Measurements from ENCODE around the gene DNM3. TPM values are rescaled to one million over a fixed set of nuclear protein-coding genes. Genes with fewer than 3 reads are reported as not detected.

DNM3 gene
- polyA plus RNA-seq, 4 donors = 0.67 to 1.2 (median 0.99) TPM; not detected in 1

DNA sequence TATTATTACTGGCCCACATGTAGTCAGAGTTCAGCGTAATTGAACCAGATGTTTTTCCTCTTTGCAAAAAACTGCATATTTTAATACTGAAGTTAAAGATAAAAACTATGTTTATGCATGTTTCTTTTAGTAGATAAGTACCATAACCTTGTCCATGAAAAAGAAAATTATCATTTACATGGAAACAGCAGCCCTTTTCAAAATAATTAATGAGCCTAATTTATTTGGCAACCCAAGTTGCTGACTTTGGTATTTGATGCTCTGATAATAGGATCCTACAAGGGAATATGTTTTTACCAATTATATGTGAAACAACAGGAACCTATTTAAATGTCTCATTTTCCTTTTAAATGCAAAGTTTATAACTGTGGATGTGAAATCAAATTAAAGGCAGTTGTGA lies 297.9 kb downstream of the DNM3 start:
- Histone ChIP-seq H3K36me3 (ENCODE audit: control insufficient read depth in 3 of 3, insufficient read depth in 2 of 3, low read depth in 1 of 3, low read length in 3 of 3) (no peaks in the 10 kb centered on the region), H3K4me3 (ENCODE audit: low read depth in 1 of 3, low read length in 3 of 3) (no peak overlapping the region), H3K27ac (ENCODE audit: low read depth in 1 of 3, low read length in 2 of 3) (no peak overlapping the region), H3K27me3 (ENCODE audit: control insufficient read depth in 3 of 3, insufficient read depth in 3 of 3, low read length in 3 of 3) (no peaks in the 10 kb centered on the region), H3K4me1 (ENCODE audit: control insufficient read depth in 3 of 3, insufficient read depth in 2 of 3, low read depth in 1 of 3, low read length in 2 of 3) (no peaks in the 10 kb centered on the region), H3K9me3 (ENCODE audit: control insufficient read depth in 2 of 2, insufficient read depth in 1 of 2, low read depth in 1 of 2, low read length in 1 of 2) (no peaks in the 10 kb centered on the region)
- no peak for DNase-seq
- WGBS, 3 donors = 74 to 89% (median 78%) methylated on average over 1 of the region's 1 CpG
- no peak for FAIRE-seq

DNA sequence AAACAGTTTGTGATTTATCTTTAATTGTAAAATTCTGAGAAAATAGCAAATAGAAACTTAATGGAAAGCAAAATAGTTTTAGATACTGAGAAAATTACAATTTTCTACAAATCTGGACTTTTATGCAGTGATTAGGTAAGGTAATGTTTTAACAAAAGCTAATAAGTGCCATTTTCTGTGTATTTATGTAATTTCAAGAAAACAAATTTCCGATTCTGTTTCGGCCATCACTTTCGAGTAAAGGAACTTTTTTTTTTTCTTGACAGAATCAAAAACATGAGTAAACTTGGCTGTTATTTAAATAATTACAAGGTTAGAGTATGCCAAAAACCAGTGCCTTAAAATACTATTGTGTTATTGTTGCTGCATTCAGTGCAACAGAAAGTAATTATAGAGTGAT lies 298.8 kb downstream of the DNM3 start:
- WGBS, 3 donors = 72 to 90% (median 83%) methylated on average over 3 of the region's 3 CpGs
- H3K4me3 ChIP-seq (ENCODE audit: low read depth in 1 of 3, low read length in 3 of 3) = no peak overlapping the region
- H3K9me3 ChIP-seq (ENCODE audit: control insufficient read depth in 2 of 2, insufficient read depth in 1 of 2, low read depth in 1 of 2, low read length in 1 of 2) = no peaks in the 10 kb centered on the region
- H3K36me3 ChIP-seq (ENCODE audit: control insufficient read depth in 3 of 3, insufficient read depth in 2 of 3, low read depth in 1 of 3, low read length in 3 of 3) = no peaks in the 10 kb centered on the region
- no peaks in the 10 kb centered on the region for H3K27me3 ChIP-seq (ENCODE audit: control insufficient read depth in 3 of 3, insufficient read depth in 3 of 3, low read length in 3 of 3)
- no peak for DNase-seq
- FAIRE-seq = no peak
- peak overlapping the region in 1 of 3 donors; percentile 4 for H3K27ac ChIP-seq (ENCODE audit: low read depth in 1 of 3, low read length in 2 of 3)
- H3K4me1 ChIP-seq (ENCODE audit: control insufficient read depth in 3 of 3, insufficient read depth in 2 of 3, low read depth in 1 of 3, low read length in 2 of 3) = no peaks in the 10 kb centered on the region

DNA sequence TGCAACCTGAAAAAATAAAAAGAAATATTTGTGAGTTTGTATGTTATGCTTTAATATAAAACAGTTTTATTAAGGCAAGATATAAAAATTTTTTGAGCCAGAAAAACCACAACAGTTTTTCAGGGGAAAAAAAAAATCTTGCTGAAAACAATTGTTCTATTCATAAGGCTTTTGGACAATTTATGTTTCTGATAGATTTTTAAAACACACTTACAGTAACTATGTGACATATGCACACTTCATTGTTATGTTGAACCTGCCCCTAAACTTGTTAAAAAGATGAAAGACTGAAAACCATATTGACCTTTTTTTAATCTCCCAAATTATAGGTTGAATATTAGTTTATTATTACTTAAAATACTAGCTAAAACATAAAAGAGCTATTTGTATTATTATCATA lies 299.3 kb downstream of the DNM3 start:
- no peak overlapping the region for H3K4me3 ChIP-seq (ENCODE audit: low read depth in 1 of 3, low read length in 3 of 3)
- no peaks in the 10 kb centered on the region for H3K27me3 ChIP-seq (ENCODE audit: control insufficient read depth in 3 of 3, insufficient read depth in 3 of 3, low read length in 3 of 3)
- no peaks in the 10 kb centered on the region for H3K4me1 ChIP-seq (ENCODE audit: control insufficient read depth in 3 of 3, insufficient read depth in 2 of 3, low read depth in 1 of 3, low read length in 2 of 3)
- no peak for DNase-seq
- no peaks in the 10 kb centered on the region for H3K36me3 ChIP-seq (ENCODE audit: control insufficient read depth in 3 of 3, insufficient read depth in 2 of 3, low read depth in 1 of 3, low read length in 3 of 3)
- FAIRE-seq = peak; percentile 15
- H3K27ac ChIP-seq (ENCODE audit: low read depth in 1 of 3, low read length in 2 of 3) = peak overlapping the region in 1 of 3 donors; percentile 4
- no peaks in the 10 kb centered on the region for H3K9me3 ChIP-seq (ENCODE audit: control insufficient read depth in 2 of 2, insufficient read depth in 1 of 2, low read depth in 1 of 2, low read length in 1 of 2)

DNA sequence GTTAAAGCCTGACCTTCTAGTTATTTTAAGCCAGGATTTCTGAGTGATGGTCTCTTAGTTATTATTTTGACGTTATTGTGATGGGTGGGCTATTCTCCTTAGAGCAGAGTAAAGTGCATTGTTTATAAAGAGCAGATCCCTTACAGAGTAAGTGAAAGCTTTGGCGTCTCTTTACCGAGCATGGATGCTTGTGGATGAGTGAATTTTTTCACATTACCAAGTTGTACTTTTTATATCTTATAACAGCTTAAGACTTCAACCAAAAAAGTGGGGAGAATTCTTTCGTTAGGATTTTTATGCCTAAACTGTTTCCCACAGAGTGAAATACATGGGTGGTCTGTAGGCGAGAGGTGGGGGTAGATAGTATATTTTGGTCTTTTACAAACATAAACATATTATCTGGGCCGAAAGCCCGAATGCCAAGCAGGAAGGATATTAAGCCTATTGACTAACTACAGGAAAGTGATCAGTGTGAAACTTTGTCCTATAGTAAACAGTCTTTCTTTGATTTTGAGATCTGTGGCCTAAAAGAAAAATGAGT lies 300.1 kb downstream of the DNM3 start:
- DNase-seq = no peak
- peak overlapping the region in 2 of 3 donors; percentile 35 to 64 for H3K27ac ChIP-seq (ENCODE audit: low read depth in 1 of 3, low read length in 2 of 3)
- FAIRE-seq = no peak
- WGBS, 3 donors = 50 to 81% (median 80%) methylated on average over 7 of the region's 7 CpGs
- H3K27me3 ChIP-seq (ENCODE audit: control insufficient read depth in 3 of 3, insufficient read depth in 3 of 3, low read length in 3 of 3) = no peaks in the 10 kb centered on the region
- no peaks in the 10 kb centered on the region for H3K9me3 ChIP-seq (ENCODE audit: control insufficient read depth in 2 of 2, insufficient read depth in 1 of 2, low read depth in 1 of 2, low read length in 1 of 2)
- H3K36me3 ChIP-seq (ENCODE audit: control insufficient read depth in 3 of 3, insufficient read depth in 2 of 3, low read depth in 1 of 3, low read length in 3 of 3) = no peaks in the 10 kb centered on the region
- H3K4me1 ChIP-seq (ENCODE audit: control insufficient read depth in 3 of 3, insufficient read depth in 2 of 3, low read depth in 1 of 3, low read length in 2 of 3) = no peaks in the 10 kb centered on the region
- H3K4me3 ChIP-seq (ENCODE audit: low read depth in 1 of 3, low read length in 3 of 3) = peak overlapping the region in 1 of 3 donors; percentile 26

DNA sequence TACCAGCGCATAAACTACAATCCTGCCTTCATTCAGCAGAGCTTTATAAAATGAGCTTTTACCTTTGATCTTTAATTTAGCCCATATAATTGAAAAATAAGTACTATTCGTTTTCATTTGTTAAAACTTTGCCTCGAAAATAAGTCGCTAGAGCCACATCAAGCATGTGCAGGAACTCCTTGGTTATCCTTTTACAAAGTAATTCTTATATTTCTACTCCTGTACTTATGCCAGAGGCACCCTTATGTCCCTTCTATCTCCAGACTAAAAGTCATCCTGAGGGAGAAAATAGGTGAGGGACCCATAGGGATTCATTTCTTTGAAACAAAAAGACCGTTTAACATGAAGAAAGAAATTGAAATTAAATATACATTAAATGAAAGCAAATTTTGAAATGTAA lies 301.0 kb downstream of the DNM3 start:
- peak overlapping the region in 1 of 3 donors; percentile 37 for H3K4me3 ChIP-seq (ENCODE audit: low read depth in 1 of 3, low read length in 3 of 3)
- 64 to 82% (median 81%) methylated on average over 5 of the region's 5 CpGs for WGBS, 3 donors
- no peaks in the 10 kb centered on the region for H3K9me3 ChIP-seq (ENCODE audit: control insufficient read depth in 2 of 2, insufficient read depth in 1 of 2, low read depth in 1 of 2, low read length in 1 of 2)
- FAIRE-seq (no peak), DNase-seq (no peak)
- no peaks in the 10 kb centered on the region for H3K4me1 ChIP-seq (ENCODE audit: control insufficient read depth in 3 of 3, insufficient read depth in 2 of 3, low read depth in 1 of 3, low read length in 2 of 3)
- H3K36me3 ChIP-seq (ENCODE audit: control insufficient read depth in 3 of 3, insufficient read depth in 2 of 3, low read depth in 1 of 3, low read length in 3 of 3) = no peaks in the 10 kb centered on the region
- peak overlapping the region in 1 of 3 donors; percentile 60 for H3K27ac ChIP-seq (ENCODE audit: low read depth in 1 of 3, low read length in 2 of 3)
- no peaks in the 10 kb centered on the region for H3K27me3 ChIP-seq (ENCODE audit: control insufficient read depth in 3 of 3, insufficient read depth in 3 of 3, low read length in 3 of 3)

DNA sequence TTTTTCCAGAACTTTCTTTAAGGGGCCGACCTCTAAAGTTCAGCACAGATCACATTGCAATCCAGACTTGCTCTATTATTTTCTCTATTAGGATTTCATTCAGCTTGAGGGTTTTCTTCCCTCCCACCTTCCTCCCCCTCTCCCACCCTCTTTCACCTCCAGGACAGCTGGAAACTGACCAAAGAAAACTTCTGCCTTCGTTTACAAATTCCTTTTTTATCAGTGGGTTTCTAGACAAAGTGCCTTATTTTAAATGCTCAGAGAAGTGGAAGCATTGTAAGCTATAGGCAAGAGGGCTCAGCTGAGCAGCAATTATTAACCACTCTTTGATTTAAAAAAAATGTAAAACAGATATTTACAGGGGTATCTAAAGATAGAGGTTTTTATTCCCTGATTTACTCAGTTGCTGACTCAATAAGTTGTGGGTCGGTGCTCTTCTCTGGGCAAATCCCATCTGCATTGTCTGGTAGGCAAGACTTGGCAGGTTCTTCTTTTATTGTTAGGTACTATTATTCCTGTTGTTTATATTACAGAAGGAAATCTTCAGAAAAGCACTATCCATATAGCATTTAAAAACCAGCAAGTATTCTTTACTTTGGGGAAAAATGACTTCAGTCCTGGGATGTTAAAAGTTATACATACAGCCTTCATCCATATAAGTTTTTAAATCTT lies 302.2 kb downstream of the DNM3 start:
- Histone ChIP-seq H3K9me3 (ENCODE audit: control insufficient read depth in 2 of 2, insufficient read depth in 1 of 2, low read depth in 1 of 2, low read length in 1 of 2) (no peaks in the 10 kb centered on the region), H3K27me3 (ENCODE audit: control insufficient read depth in 3 of 3, insufficient read depth in 3 of 3, low read length in 3 of 3) (no peaks in the 10 kb centered on the region), H3K36me3 (ENCODE audit: control insufficient read depth in 3 of 3, insufficient read depth in 2 of 3, low read depth in 1 of 3, low read length in 3 of 3) (no peaks in the 10 kb centered on the region), H3K4me1 (ENCODE audit: control insufficient read depth in 3 of 3, insufficient read depth in 2 of 3, low read depth in 1 of 3, low read length in 2 of 3) (no peaks in the 10 kb centered on the region), H3K27ac (ENCODE audit: low read depth in 1 of 3, low read length in 2 of 3) (peak overlapping the region in 2 of 3 donors; percentile 72 to 90), H3K4me3 (ENCODE audit: low read depth in 1 of 3, low read length in 3 of 3) (peak overlapping the region in 2 of 3 donors; percentile 35 to 65)
- DNase-seq (no peak), FAIRE-seq (no peak)
- 41 to 67% (median 51%) methylated on average over 3 of the region's 3 CpGs for WGBS, 3 donors

DNA sequence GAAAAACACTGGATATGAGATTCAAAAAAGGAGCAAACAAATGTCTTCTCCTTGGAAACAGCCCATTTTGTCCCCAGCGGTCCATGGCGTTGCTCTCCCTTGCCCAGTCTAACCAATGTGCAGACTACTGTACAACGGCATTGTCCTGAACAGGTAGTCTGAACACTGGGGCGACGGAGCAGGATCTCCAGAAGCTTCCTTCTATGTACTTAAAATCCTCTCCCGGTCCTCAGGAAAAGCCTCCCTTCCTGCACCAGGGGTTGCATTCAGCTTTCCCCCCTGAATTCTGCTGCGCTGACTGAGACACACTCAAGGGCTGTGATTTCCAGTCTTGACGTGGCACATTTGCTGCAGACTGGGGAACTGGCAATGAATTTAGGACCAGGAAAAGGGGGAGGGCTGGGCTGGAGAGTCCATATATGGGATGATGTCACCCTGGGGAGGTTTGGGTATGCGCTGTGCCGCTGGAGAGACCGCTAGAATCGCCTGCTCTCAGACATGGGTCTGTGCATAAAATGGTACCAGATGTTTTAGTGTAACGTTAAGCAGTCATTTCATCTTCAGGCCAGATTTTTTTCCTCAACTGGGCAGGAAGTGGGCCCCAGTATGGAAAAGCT lies 303.3 kb downstream of the DNM3 start:
- H3K9me3 ChIP-seq (ENCODE audit: control insufficient read depth in 2 of 2, insufficient read depth in 1 of 2, low read depth in 1 of 2, low read length in 1 of 2) = no peaks in the 10 kb centered on the region
- no peaks in the 10 kb centered on the region for H3K27me3 ChIP-seq (ENCODE audit: control insufficient read depth in 3 of 3, insufficient read depth in 3 of 3, low read length in 3 of 3)
- H3K4me1 ChIP-seq (ENCODE audit: control insufficient read depth in 3 of 3, insufficient read depth in 2 of 3, low read depth in 1 of 3, low read length in 2 of 3) = no peaks in the 10 kb centered on the region
- DNase-seq (peak; percentile 2 to 58), FAIRE-seq (no peak)
- no peaks in the 10 kb centered on the region for H3K36me3 ChIP-seq (ENCODE audit: control insufficient read depth in 3 of 3, insufficient read depth in 2 of 3, low read depth in 1 of 3, low read length in 3 of 3)
- WGBS, 3 donors = 59 to 94% (median 93%) methylated on average over 13 of the region's 13 CpGs
- H3K4me3 ChIP-seq (ENCODE audit: low read depth in 1 of 3, low read length in 3 of 3) = peak overlapping the region in 1 of 3 donors; percentile 65
- peak overlapping the region in 2 of 3 donors; percentile 85 to 90 for H3K27ac ChIP-seq (ENCODE audit: low read depth in 1 of 3, low read length in 2 of 3)

DNA sequence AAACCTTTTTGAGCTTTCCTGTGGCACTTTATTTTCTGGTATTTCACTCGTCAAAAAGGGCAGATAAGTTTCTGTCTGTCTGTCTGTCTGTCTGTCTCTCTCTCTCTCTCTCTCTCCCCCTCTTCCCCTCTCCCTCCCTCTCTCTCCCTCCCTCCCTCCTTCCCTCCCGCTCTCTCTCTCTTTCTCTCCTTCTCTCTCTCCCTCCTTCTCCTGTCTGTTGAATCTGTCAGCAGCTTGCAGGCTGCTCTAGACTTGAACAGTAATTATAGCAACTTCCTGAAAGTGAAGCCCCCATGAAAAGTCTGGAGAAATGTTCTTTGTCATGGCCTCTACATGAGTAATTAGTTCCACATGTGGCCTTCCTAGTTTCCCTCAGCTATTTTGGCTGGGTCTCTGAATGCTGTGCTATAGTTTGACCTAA lies 303.9 kb downstream of the DNM3 start:
- Histone ChIP-seq H3K27me3 (ENCODE audit: control insufficient read depth in 3 of 3, insufficient read depth in 3 of 3, low read length in 3 of 3) (no peaks in the 10 kb centered on the region), H3K9me3 (ENCODE audit: control insufficient read depth in 2 of 2, insufficient read depth in 1 of 2, low read depth in 1 of 2, low read length in 1 of 2) (no peaks in the 10 kb centered on the region), H3K4me3 (ENCODE audit: low read depth in 1 of 3, low read length in 3 of 3) (peak overlapping the region in 1 of 3 donors; percentile 65), H3K4me1 (ENCODE audit: control insufficient read depth in 3 of 3, insufficient read depth in 2 of 3, low read depth in 1 of 3, low read length in 2 of 3) (no peaks in the 10 kb centered on the region), H3K36me3 (ENCODE audit: control insufficient read depth in 3 of 3, insufficient read depth in 2 of 3, low read depth in 1 of 3, low read length in 3 of 3) (no peaks in the 10 kb centered on the region), H3K27ac (ENCODE audit: low read depth in 1 of 3, low read length in 2 of 3) (peak overlapping the region in 2 of 3 donors; percentile 85 to 90)
- no peak for FAIRE-seq
- WGBS, 3 donors = 51 to 79% (median 73%) methylated on average over 2 of the region's 2 CpGs
- DNase-seq = no peak
